ENCODE measurements around the gene TTLL11. TPM values are rescaled to one million over a fixed set of nuclear protein-coding genes. Genes with fewer than 3 reads are reported as not detected.

The TTLL11 gene
- total RNA-seq, 1 donor from 2014 or later: 3.6 TPM

- no peaks in the 10 kb centered on the region for H3K36me3 Mint-ChIP-seq (ENCODE audit: low read depth)
- no peak overlapping the region for H3K27ac Mint-ChIP-seq
- H3K4me3 Mint-ChIP-seq: no peak overlapping the region
These were observed 276.7 kb downstream of the TTLL11 start for GRCh38 chr9:121816449-121816817.

DNA sequence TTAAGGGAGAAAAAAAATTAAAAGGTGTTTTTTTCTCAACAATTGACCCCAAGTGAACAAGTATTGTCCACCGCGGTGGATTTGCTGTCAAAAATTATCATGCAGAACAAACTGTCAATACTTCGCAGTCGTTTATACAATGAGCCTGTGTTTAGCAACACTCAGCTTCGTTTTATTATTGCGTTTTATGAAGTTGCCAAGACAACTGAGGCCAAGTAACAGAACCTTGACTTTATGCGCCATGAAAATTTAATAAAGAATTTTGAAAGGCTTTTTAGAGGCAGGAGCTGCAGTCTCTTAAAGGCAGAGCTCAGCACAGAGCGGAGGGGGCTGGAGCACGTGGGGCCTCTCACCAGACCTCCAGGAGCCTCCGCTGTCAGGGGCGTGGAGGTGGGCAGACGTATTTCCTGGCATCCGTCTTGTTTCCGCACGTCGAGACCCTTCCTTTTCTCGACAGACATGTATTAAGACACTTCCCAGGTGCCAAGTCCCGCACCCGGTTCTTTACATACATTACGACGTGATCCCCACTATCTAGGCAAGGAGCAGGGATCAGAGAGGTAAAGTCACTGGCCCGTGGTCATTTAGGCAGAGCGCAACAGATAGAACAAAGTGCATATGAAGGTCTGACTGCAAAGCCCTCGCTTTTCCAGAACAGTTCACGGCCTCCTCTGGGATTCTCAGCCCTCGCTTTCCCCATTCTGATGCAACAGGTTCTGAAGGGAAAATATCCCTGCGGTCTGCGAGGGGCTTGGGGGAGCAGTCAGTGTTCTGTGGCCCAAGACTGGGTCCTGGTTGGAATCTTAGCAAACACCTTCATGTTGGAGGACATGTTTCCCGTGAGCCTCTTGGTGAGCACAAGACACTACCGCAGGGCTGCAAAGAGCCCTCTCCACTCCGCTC is 277.3 kb downstream of the TTLL11 start:
- Mint-ChIP-seq H3K4me3 (no peak overlapping the region), H3K4me1 (peaks cover 5% of the 10 kb centered on the region), H3K36me3 (ENCODE audit: low read depth) (no peaks in the 10 kb centered on the region), H3K9me3 (no peaks in the 10 kb centered on the region), H3K27me3 (peaks cover 4% of the 10 kb centered on the region), H3K27ac (no peak overlapping the region)
- DNase-seq (no peak), ATAC-seq (ENCODE audit: low read depth) (no peak)
- intact Hi-C loops (cut with micrococcal nuclease): no loop called here
- CTCF ChIA-PET: no interaction called here
- POLR2A ChIA-PET: no interaction called here
- no peak for TF ChIP-seq CTCF (IDR thresholded peaks at IDR 0.05)

More at GRCh38 chr9:121816449-121816817, 276.7 kb downstream of the TTLL11 start:
- ATAC-seq (ENCODE audit: low read depth): no peak
- no peak for DNase-seq
- ChIA-PET CTCF (no interaction called here), POLR2A (no interaction called here)
- no peak for TF ChIP-seq CTCF (IDR thresholded peaks at IDR 0.05)
- intact Hi-C loops (cut with micrococcal nuclease): no loop called here
- Mint-ChIP-seq H3K9me3 (no peaks in the 10 kb centered on the region), H3K27me3 (peaks cover 7% of the 10 kb centered on the region), H3K4me1 (peaks cover 5% of the 10 kb centered on the region)

DNA sequence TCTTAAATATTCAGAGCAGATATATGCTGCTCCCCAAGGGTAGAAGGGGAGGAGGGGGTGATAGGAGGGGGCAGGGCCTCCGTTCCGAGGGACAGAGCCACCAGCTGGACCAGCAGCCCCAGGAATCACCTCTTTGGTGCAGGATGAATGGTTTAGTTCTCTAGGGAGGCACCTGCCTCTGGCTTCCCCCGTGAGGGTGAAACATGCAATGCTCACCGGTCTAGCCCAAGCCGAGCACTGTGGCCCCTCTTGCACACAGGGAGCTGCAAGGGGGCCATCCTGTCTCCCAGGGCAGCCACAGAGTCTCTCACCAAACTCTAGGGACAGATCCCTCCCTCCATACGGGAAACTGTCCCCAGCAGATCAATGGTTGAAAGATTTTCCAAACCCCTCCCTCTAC is 278.0 kb downstream of the TTLL11 start:
- no peak for TF ChIP-seq CTCF (IDR thresholded peaks at IDR 0.05)
- CTCF ChIA-PET: no interaction called here
- peaks cover 4% of the 10 kb centered on the region for H3K27me3 Mint-ChIP-seq
- no peaks in the 10 kb centered on the region for H3K36me3 Mint-ChIP-seq (ENCODE audit: low read depth)
- no peaks in the 10 kb centered on the region for H3K9me3 Mint-ChIP-seq
- DNase-seq (no peak), ATAC-seq (ENCODE audit: low read depth) (no peak)
- no peak overlapping the region for H3K4me3 Mint-ChIP-seq
- POLR2A ChIA-PET: no interaction called here
- H3K27ac Mint-ChIP-seq: no peak overlapping the region
- peaks cover 5% of the 10 kb centered on the region for H3K4me1 Mint-ChIP-seq
- intact Hi-C loops (cut with micrococcal nuclease): no loop called here

GRCh38 chr9:121814594-121814993 is 278.5 kb downstream of the TTLL11 start:
- intact Hi-C loops (cut with micrococcal nuclease): no loop called here
- POLR2A ChIA-PET: no interaction called here

More at GRCh38 chr9:121814594-121814993, 278.5 kb downstream of the TTLL11 start:
- Mint-ChIP-seq H3K36me3 (ENCODE audit: low read depth) (no peaks in the 10 kb centered on the region), H3K4me3 (no peak overlapping the region), H3K4me1 (peaks cover 2% of the 10 kb centered on the region), H3K27me3 (peaks cover 4% of the 10 kb centered on the region), H3K27ac (no peak overlapping the region), H3K9me3 (no peaks in the 10 kb centered on the region)
- ATAC-seq (ENCODE audit: low read depth) (no peak), DNase-seq (no peak)
- CTCF ChIA-PET: no interaction called here
- TF ChIP-seq CTCF (IDR thresholded peaks at IDR 0.05): no peak

Data from activated B cell treated with CpG ODN at 0.5 μM for 24 hours (primary cell).